ENCODE data around the gene PRKCB.

- TF ChIP-seq CEBPB (IDR thresholded peaks at IDR 0.05) (no peak), POLR2A (IDR thresholded peaks at IDR 0.05; ENCODE audit: low read length) (no peak), BHLHE40 (IDR thresholded peaks at IDR 0.05; ENCODE audit: low read depth, low read length) (no peak), RCOR1 (IDR thresholded peaks at IDR 0.05; ENCODE audit: low read depth, low read length) (no peak), RFX5 (IDR thresholded peaks at IDR 0.05) (no peak), EP300 (IDR thresholded peaks at IDR 0.05) (no peak)
- TF ChIP-seq, protein P1, sequence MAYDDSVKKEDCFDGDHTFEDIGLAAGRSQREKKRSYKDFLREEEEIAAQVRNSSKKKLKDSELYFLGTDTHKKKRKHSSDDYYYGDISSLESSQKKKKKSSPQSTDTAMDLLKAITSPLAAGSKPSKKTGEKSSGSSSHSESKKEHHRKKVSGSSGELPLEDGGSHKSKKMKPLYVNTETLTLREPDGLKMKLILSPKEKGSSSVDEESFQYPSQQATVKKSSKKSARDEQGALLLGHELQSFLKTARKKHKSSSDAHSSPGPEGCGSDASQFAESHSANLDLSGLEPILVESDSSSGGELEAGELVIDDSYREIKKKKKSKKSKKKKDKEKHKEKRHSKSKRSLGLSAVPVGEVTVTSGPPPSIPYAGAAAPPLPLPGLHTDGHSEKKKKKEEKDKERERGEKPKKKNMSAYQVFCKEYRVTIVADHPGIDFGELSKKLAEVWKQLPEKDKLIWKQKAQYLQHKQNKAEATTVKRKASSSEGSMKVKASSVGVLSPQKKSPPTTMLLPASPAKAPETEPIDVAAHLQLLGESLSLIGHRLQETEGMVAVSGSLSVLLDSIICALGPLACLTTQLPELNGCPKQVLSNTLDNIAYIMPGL (CRISPR knock-in tag; IDR thresholded peaks at IDR 0.05; ENCODE audit: borderline replicate concordance), result no peak
- TF ChIP-seq, protein P2, sequence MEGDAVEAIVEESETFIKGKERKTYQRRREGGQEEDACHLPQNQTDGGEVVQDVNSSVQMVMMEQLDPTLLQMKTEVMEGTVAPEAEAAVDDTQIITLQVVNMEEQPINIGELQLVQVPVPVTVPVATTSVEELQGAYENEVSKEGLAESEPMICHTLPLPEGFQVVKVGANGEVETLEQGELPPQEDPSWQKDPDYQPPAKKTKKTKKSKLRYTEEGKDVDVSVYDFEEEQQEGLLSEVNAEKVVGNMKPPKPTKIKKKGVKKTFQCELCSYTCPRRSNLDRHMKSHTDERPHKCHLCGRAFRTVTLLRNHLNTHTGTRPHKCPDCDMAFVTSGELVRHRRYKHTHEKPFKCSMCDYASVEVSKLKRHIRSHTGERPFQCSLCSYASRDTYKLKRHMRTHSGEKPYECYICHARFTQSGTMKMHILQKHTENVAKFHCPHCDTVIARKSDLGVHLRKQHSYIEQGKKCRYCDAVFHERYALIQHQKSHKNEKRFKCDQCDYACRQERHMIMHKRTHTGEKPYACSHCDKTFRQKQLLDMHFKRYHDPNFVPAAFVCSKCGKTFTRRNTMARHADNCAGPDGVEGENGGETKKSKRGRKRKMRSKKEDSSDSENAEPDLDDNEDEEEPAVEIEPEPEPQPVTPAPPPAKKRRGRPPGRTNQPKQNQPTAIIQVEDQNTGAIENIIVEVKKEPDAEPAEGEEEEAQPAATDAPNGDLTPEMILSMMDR (IDR thresholded peaks at IDR 0.05), result no peak
Measured at GRCh38 chr16:23802776-23803175, 33.0 kb upstream of the PRKCB start.

Measured in A549 (cell line).